HL-60 (cell line): ENCODE data around the gene IPO5.

ENCODE experiments used
- DNase-seq, 2 experiments: peaks; one replicate each; pipeline ENCODE4 v3.0.0-alpha.2; 2010 to 2020; ENCODE audit warnings: low read depth in 1 of 2, low spot score in 1 of 2
- H3K27ac ChIP-seq: fragments of 250-450 bp; sonication (Bioruptor Pico); replicated peaks from 2 replicates; pipeline ENCODE4 v1.5.1; 2020; ENCODE audit warnings: mild to moderate bottlenecking, moderate library complexity
- H3K27me3 ChIP-seq: fragments of 250-450 bp; sonication (Bioruptor Pico); 2 replicates; pipeline ENCODE4 v1.5.1; 2021; ENCODE audit warnings: mild to moderate bottlenecking, moderate library complexity; ENCODE audit not compliant: insufficient read depth, poor library complexity, severe bottlenecking
- H3K4me3 ChIP-seq: replicated peaks from 2 replicates; pipeline ENCODE4 v1.5.1; 2011; ENCODE audit warnings: mild to moderate bottlenecking, control low read depth, low read length; ENCODE audit not compliant: insufficient read depth
- CTCF ChIP-seq: IDR thresholded peaks from one replicate; pipeline ENCODE4 v1.5.1; 2011; ENCODE audit warnings: low read length, control low read depth, inconsistent platforms; ENCODE audit not compliant: insufficient read depth
- GABPA ChIP-seq: IDR thresholded peaks from 2 replicates; pipeline ENCODE4 v1.6.1; 2012; ENCODE audit warnings: low read depth
- POLR2AphosphoS5 ChIP-seq: IDR thresholded peaks from 2 replicates; pipeline ENCODE4 v1.6.1; 2012; ENCODE audit warnings: low read depth
- REST ChIP-seq: IDR thresholded peaks from 2 replicates; pipeline ENCODE4 v1.6.1; 2012; ENCODE audit warnings: low read depth; ENCODE audit not compliant: insufficient replicate concordance
- SPI1 ChIP-seq: IDR thresholded peaks from 2 replicates; pipeline ENCODE4 v1.6.1; 2012; ENCODE audit warnings: low read depth, mild to moderate bottlenecking, borderline replicate concordance

The IPO5 gene

DNA sequence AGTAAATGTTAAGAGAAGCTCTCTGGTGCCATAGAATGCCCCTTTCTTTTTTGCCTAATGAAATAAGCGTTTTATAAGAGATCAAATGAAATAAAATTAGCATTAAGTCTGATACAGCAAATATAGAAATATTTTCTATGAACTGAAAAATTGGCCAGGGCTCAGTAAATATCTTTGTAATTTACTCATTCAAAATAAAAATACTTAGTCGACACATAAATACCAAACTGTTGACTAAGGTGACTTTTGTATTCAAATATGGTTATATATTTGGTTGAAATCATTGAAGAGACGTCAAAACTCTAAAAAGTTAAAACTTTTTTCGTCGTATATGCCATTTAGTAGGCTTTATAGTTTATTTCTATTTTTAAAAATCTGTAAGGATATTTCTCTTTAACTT lies 25.6 kb downstream of the IPO5 start:
- no peaks in the 10 kb centered on the region for H3K27me3 ChIP-seq
- DNase-seq, result no peak
- no peak for TF ChIP-seq SPI1
- no peak for TF ChIP-seq GABPA
- TF ChIP-seq REST, result no peak
- no peak for TF ChIP-seq CTCF
- TF ChIP-seq POLR2AphosphoS5, result no peak
- H3K27ac ChIP-seq, result no peak overlapping the region
- H3K4me3 ChIP-seq, result no peak overlapping the region

DNA sequence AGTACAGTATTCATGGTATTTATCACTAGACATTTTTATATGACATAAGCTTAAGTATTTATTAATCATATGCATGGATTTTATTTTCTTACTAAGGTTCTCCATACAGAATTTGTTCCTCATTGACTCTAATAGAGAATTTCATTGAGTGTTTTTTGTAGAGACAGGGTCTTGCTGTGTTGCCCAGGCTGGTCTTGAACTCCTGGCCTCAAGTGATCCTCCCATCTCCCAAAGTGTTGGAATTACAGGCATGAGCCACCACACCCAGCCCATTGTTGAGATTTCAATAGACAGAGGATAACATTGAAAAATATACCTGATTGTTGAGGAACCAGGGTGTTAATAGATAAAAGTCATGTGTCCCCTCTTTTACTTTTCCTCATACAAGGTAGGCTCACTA lies 26.1 kb downstream of the IPO5 start:
- Histone ChIP-seq H3K27me3 (no peaks in the 10 kb centered on the region), H3K27ac (no peak overlapping the region), H3K4me3 (no peak overlapping the region)
- no peak for TF ChIP-seq CTCF
- no peak for TF ChIP-seq POLR2AphosphoS5
- TF ChIP-seq SPI1, result no peak
- no peak for TF ChIP-seq REST
- DNase-seq, result no peak

GRCh38 chr13:97982286-97982685 lies 28.8 kb downstream of the IPO5 start:
- Histone ChIP-seq H3K27me3 (no peaks in the 10 kb centered on the region), H3K27ac (no peak overlapping the region), H3K4me3 (no peak overlapping the region)
- TF ChIP-seq POLR2AphosphoS5 (no peak), REST (no peak), SPI1 (no peak), CTCF (no peak), GABPA (no peak)
- DNase-seq, result no peak
